Activated T-helper 2 cell treated with anti-CD3 and anti-CD28 coated beads, Interferon-gamma antibody, Interleukin-2, Interleukin-4, amounts not matched to agents 10 μg/mL and 5 μg/mL and 100 μg/mL, durations not matched to agents 14 hours and 24 hours and 36 hours (primary cell): ENCODE results near the gene MCMBP. TPM values are rescaled to one million over a fixed set of nuclear protein-coding genes. Genes with fewer than 3 reads are reported as not detected.
"Not testable (repeated sequence)": the region's sequence is repeated elsewhere in the genome, so short reads cannot be mapped to it uniquely, and the experiment has no call there.

Experiments
- DNase-seq: peaks from one replicate; pipeline ENCODE4 v3.0.0; 2021; ENCODE audit warnings: low spot score
- H3K27ac Mint-ChIP-seq: one replicate; pipeline ENCODE4 v1.8.0; 2021; ENCODE audit warnings: mixed read lengths
- H3K27me3 Mint-ChIP-seq: one replicate; pipeline ENCODE4 v1.8.0; 2021; ENCODE audit warnings: low read depth, mixed read lengths
- H3K36me3 Mint-ChIP-seq: one replicate; pipeline ENCODE4 v1.8.0; 2021; ENCODE audit warnings: low read depth, mixed read lengths
- H3K4me1 Mint-ChIP-seq: one replicate; pipeline ENCODE4 v1.8.0; 2021; ENCODE audit warnings: low read depth, mixed read lengths
- H3K4me3 Mint-ChIP-seq: one replicate; pipeline ENCODE4 v1.8.0; 2021; ENCODE audit warnings: low read depth, mild to moderate bottlenecking, moderate library complexity, mixed read lengths
- H3K9me3 Mint-ChIP-seq: one replicate; pipeline ENCODE4 v1.8.0; 2021; ENCODE audit warnings: mixed read lengths
- intact Hi-C: fragments of 100-400 bp; cut with micrococcal nuclease; formaldehyde crosslinking; loops from one replicate; pipeline ENCODE4 v1.15.1; 2023
- total RNA-seq: library from RNA; stranded (reverse); gene quantifications from 2 replicates; pipeline ENCODE4 v1.2.3, GENCODE V29; 2022

MCMBP gene
- total RNA-seq, 1 donor from 2014 or later = 94.6 TPM

DNA sequence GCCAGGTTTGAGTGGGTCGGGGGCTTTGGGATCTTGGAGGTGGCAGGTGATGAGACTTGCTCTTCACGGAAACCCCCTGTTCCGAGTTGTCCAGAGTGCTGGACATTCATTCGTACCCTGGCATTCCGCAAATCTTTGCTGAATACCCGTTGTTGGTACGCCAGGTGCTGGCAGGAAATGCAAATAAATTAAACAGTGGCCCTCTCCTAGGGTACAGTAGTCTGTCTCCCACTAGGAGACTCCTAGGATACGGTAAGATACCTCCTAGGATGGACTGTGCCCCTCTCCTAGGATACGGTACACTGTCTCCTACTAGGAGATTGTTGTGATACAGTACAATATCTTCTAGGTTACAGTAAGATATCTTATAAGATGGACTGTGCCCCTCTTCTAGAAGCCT is 20.4 kb upstream of the MCMBP start:
- H3K36me3 Mint-ChIP-seq = peaks cover 35% of the 10 kb centered on the region
- H3K4me1 Mint-ChIP-seq = peaks cover 38% of the 10 kb centered on the region
- peaks cover 6% of the 10 kb centered on the region for H3K9me3 Mint-ChIP-seq
- peaks cover 6% of the 10 kb centered on the region for H3K27me3 Mint-ChIP-seq
- H3K4me3 Mint-ChIP-seq = peak overlapping the region; percentile 99
- intact Hi-C loops = no loop called here
- no peak for DNase-seq
- H3K27ac Mint-ChIP-seq = peak overlapping the region; percentile 92

DNA sequence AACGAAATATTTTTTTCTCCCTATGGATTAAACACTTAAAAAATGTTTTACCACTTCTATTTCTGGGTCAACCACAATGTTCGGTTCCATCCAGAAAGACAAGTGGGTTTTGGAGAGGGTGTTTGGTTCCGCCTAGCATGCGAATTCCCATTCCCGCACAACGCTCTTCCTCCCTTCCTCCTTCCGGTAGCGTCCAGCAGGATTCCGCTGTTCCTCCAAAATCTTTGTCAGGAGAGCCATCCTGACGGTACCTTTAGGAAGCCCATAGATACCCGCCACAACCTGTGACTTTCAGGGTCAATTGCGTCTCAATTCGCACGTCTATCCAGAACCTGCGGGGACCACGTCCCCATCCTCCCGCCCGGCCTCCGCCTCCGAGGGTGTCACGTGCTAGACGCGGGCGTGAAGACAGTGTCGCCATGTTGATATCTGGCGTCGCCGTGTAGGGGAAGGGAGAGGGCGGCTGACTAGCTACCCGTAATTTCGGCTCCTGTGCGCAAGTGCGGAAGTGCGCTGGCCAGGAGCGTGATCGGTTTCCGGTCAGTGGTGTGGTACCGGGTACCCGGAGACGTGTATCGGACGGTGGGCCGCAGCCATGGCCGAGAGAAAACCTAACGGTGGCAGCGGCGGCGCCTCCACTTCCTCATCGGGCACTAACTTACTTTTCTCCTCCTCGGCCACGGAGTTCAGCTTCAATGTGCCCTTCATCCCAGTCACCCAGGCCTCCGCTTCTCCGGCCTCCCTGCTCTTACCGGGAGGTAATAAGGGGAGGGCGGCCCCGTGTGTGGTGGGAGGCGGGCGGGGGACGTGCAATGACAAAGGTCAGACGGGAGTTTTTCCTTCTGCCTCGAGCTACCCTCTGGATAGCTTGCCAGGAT is 19.8 kb upstream of the MCMBP start, which contains the start of gene SEC23IP:
TSS of gene SEC23IP (plus strand) at position 543 of the 878 bp plus-strand sequence. CDS start at position 596, 53 bp downstream.
- Mint-ChIP-seq H3K4me3 (peak within 1 kb of the TSS; percentile 99), H3K9me3 (peaks cover 6% of the 10 kb centered on the region), H3K4me1 (peaks cover 38% of the 10 kb centered on the region), H3K36me3 (peaks cover 34% of the 10 kb centered on the region), H3K27ac (peak within 1 kb of the TSS; percentile 92), H3K27me3 (peaks cover 6% of the 10 kb centered on the region)
- intact Hi-C loops = loop anchor here (1.0 kb wide), 2 partner anchors 19 to 296 kb away; partner anchors contain the start of gene TIAL1
- DNase-seq = peak; percentile 92

DNA sequence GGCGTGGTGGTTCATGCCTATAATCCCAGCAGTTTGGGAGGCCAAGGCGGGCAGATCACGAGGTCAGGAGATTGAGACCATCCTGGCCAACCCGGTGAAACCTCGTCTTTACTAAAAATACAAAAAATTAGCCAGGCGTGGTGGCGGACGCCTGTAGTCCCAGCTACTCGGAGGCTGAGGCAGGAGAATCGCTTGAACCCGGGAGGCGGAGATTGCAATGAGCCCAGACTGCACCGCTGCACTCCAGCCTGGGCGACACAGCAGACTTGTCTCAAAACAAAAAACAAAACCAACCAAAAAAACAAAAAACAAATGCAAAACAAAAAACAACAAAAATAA is 19.2 kb upstream of the MCMBP start:
- Mint-ChIP-seq H3K36me3 (peaks cover 31% of the 10 kb centered on the region), H3K27ac (peak overlapping the region; percentile 92), H3K4me3 (peak overlapping the region; percentile 99), H3K4me1 (peaks cover 35% of the 10 kb centered on the region)
- H3K9me3 Mint-ChIP-seq, DNase-seq, H3K27me3 Mint-ChIP-seq: not testable (repeated sequence)
- intact Hi-C loops = loop anchor here (1.0 kb wide), 2 partner anchors 19 to 296 kb away; partner anchors contain the start of gene TIAL1

DNA sequence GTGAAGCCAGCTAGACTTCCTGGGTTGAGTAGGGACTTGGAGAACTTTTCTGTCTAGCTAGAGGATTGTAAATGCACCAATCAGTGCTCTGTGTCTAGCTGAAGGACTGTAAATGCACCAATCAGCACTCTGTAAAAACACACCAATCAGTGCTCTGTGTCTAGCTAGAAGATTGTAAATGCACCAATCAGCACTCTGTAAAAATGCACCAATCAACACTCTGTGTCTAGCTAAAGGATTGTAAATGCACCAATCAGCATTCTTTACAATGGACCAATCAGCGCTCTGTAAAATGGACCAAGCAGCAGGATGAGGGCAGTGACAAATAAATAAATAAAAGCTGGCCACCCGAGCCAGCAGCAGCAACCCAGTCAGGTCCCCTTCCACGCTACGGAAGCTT is 17.7 kb upstream of the MCMBP start:
- DNase-seq, intact Hi-C loops, H3K27me3 Mint-ChIP-seq, H3K27ac Mint-ChIP-seq, H3K9me3 Mint-ChIP-seq, H3K4me3 Mint-ChIP-seq: not testable (repeated sequence)
- Mint-ChIP-seq H3K36me3 (peaks cover 19% of the 10 kb centered on the region), H3K4me1 (peaks cover 23% of the 10 kb centered on the region)

DNA sequence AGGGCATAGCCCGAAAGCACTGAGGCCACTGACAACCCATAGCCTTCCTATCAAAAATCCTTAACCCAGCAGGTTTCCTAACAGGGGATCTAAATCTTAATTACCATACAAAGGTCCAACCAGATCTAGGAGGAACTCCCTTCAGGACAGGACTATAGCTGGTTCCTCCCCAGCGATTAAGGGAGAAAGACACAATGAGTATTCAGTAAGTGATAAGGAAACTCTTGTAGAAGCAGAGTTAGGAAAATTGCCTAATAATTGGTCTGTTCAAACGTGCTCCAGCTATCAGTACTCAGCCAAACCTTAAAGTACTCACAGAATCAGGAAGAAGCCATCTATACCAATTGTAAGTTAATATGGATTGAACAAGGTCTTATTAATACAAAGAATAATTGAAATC is 16.6 kb upstream of the MCMBP start:
- H3K27ac Mint-ChIP-seq, intact Hi-C loops, DNase-seq, H3K4me3 Mint-ChIP-seq, H3K27me3 Mint-ChIP-seq, H3K9me3 Mint-ChIP-seq: not testable (repeated sequence)
- Mint-ChIP-seq H3K4me1 (peaks cover 16% of the 10 kb centered on the region), H3K36me3 (peaks cover 14% of the 10 kb centered on the region)

DNA sequence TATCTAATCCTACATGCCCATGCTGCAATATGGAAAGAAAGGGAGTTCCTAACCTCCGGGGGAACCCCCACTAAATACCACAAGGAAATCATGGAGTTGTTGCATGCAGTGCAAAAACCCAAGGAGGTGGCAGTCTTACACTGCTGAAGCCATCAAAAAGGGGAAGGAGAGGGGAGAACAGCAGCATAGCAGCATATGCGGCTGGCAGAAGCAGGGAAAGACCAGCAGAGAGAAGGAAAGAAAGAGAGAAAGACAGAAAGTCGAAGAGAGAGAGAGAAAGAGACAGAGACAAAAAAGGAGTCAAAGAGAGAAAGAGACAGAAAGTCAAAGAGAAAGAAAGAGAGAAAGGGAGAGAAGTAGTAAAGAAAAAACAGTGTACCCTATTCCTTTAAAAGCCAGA is 16.1 kb upstream of the MCMBP start:
- H3K27me3 Mint-ChIP-seq, H3K4me3 Mint-ChIP-seq, H3K9me3 Mint-ChIP-seq, H3K27ac Mint-ChIP-seq, intact Hi-C loops, DNase-seq: not testable (repeated sequence)
- H3K36me3 Mint-ChIP-seq = peaks cover 14% of the 10 kb centered on the region
- peaks cover 12% of the 10 kb centered on the region for H3K4me1 Mint-ChIP-seq

DNA sequence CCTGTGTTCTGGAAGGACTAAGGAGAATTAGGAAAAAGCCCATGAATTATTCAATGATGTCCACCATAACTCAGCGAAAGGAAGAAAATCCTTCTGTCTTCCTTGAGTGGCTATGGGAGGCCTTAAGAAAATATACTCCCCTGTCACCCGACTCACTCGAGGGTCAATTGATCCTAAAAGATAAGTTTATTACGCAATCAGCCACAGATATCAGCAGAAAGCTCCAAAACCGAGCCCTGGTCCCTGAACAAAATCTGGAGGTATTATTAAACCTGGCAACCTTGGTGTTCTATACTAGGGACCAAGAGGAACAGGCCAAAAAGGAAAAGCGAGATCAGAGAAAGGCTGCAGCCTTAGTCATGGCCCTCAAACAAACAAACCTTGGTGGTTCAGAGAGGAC is 13.4 kb upstream of the MCMBP start:
- DNase-seq, intact Hi-C loops, H3K36me3 Mint-ChIP-seq, H3K4me1 Mint-ChIP-seq, H3K27ac Mint-ChIP-seq, H3K4me3 Mint-ChIP-seq, H3K27me3 Mint-ChIP-seq, H3K9me3 Mint-ChIP-seq: not testable (repeated sequence)

DNA sequence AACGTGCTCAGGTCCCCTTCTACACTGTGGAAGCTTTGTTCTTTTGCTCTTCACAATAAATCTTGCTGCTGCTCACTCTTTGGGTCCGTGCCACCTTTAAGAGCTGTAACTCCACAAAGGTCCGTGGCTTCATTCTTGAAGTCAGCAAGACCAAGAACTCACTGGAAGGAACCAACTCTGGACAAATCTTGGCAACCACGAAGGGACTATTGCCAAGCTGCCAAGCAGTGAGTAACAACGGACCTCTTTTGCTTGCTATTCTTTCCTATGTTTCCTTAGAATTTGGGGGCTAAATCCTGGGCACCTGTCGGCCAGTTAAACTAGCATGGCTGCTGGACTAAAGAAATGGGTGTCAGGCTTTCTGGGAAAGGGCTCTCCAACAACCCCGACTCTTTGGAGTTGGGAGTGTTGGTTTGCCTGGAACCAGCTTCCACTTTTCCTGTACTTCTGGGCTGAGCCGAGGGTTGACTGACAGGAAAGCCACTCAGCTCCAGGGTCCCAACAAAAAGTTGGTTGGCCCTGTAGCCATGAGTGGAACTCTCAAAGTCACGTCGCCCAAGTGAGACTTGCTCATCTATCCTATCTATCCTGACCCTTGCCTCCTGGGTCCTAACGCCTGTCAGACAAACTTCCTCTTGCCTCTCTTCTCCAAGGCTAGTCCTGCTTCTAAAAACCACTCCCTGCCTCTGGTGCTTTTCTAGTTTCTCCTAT is 11.4 kb upstream of the MCMBP start:
- H3K36me3 Mint-ChIP-seq, H3K27ac Mint-ChIP-seq, DNase-seq, H3K27me3 Mint-ChIP-seq, intact Hi-C loops, H3K4me3 Mint-ChIP-seq, H3K9me3 Mint-ChIP-seq, H3K4me1 Mint-ChIP-seq: not testable (repeated sequence)

DNA sequence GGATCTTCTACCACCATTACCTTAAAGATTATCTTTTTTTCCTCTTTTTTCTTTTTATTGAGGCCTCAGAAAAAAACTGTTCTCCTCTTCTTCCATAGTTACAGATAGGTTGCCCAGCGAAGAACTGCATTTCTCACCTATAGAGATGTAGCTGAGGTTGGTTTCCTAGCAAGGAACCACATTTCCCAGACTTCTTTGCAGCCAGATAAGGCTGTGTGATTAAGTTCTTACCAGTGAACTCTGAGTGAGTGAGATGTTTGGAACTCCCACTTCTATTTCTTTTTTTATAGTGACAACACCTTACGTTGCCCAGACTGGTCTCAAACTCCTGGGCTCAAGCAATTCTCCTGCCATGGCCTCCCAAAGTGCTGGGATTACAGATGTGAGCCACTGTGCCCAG is 5.9 kb upstream of the MCMBP start:
- DNase-seq = no peak
- peaks cover 15% of the 10 kb centered on the region for H3K4me1 Mint-ChIP-seq
- no peak overlapping the region for H3K4me3 Mint-ChIP-seq
- H3K9me3 Mint-ChIP-seq = no peaks in the 10 kb centered on the region
- H3K27ac Mint-ChIP-seq = no peak overlapping the region
- no peaks in the 10 kb centered on the region for H3K36me3 Mint-ChIP-seq
- intact Hi-C loops = no loop called here
- no peaks in the 10 kb centered on the region for H3K27me3 Mint-ChIP-seq

DNA sequence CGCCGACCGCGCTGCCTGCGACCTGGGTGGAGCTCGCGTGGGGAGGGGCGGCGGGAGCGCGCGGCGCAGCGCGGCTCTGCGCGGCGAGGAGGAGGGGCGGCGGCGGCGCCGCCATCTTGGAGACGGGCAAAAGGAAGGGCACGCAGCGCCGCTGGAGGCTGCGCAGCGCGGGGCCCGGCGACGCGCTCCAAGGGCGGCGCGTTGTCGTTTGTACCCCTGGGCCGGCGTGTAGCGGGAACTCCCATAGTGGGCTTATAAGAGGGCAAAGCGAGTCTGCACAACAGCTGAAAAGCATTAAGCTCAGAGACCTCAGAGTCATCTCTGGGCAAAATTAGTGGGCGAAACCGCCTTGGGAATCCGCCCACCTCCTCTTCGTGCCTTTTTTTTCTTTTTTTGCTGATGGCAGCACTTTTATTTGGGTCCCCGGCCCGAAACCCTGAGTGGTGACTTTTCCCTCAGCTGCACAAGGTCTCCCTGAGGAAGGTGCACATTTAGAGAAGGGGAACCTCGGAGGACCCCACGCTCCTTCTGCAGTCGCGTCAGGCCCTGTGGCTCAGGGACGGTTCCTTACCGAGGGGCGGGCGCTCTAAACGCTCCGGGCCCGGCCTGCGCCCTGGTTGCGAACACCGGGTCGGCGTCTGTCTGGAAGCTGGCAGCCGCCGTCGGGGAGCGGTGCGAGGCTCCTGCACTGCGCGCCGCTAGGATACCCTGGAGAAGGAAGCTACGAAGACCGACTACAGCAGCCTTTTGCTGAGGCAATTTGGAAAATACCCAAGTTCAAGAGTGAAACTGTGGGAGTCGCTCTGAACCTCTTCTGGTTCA is 428 bp upstream of the MCMBP start:
- peaks cover 13% of the 10 kb centered on the region for H3K36me3 Mint-ChIP-seq
- H3K4me1 Mint-ChIP-seq = peaks cover 30% of the 10 kb centered on the region
- DNase-seq = peak; percentile 84
- intact Hi-C loops = loop anchor here (1.0 to 2.0 kb wide), 2 partner anchors 19 to 276 kb away; partner anchors contain the start of genes SEC23IP and TIAL1
- no peaks in the 10 kb centered on the region for H3K27me3 Mint-ChIP-seq
- no peaks in the 10 kb centered on the region for H3K9me3 Mint-ChIP-seq
- H3K4me3 Mint-ChIP-seq = peak overlapping the region; percentile 84
- H3K27ac Mint-ChIP-seq = peak overlapping the region; percentile 77

DNA sequence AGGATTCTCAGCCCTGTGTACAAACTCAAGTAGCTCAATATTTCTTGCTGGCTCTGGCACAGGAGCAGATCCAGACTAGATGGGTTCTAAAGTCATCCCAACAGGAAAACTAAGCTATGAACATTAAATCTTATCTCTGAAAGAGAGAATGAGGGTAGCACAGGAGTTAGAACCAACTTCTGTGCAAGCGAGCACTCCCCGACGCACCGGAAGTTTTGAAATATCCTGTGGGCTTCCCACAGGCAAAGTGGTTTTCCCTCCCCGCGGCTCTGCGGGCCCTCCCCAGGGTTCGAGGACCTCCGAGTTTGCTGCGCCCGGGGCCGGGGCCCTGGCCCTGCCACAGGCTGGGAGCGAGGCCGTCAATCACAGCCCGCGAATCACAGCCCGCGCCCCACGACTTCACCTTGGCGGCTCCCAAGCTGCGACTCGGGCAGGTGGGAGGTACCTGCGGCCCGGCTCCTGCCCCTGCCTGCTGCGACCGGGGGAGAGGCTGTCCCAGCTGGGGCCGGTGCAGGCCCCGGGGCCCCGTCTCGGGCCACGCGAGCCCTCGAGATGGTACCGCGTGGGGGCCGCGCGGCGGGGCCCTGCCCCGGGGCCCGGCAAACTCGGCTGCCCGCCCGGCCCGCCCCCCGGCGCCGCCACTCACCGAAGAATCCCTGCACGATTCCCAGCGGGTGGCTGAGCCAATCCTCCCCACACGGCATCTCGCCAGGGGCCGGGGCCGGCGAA is 598 bp downstream of the MCMBP start:
- Mint-ChIP-seq H3K27me3 (no peaks in the 10 kb centered on the region), H3K36me3 (peaks cover 16% of the 10 kb centered on the region), H3K27ac (peak overlapping the region; percentile 58), H3K4me3 (peak overlapping the region; percentile 78), H3K9me3 (no peaks in the 10 kb centered on the region), H3K4me1 (peaks cover 35% of the 10 kb centered on the region)
- peak; percentile 44 for DNase-seq
- intact Hi-C loops = loop anchor here (2.0 kb wide), 1 partner anchor 275 kb away; the partner anchor contains the start of gene TIAL1

DNA sequence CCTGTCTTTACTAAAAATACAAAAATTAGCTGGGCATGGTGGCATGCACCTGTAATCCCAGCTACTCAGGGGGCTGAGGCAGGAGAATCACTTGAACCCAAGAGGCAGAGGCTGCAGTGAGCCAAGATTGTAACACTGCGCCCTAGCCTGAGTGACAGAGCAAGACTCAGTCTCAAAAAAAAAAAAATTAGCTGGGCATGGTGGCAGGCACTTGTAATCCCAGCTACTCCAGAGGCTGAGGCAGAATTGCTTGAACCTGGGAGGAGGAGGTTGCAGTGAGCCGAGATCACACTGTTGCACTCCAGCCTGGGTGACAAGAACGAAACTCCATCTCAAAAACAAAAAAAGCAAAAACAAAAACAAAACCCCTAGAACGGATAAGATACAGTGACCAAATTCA is 3.2 kb downstream of the MCMBP start:
- H3K27me3 Mint-ChIP-seq, H3K9me3 Mint-ChIP-seq, intact Hi-C loops, DNase-seq, H3K27ac Mint-ChIP-seq, H3K4me3 Mint-ChIP-seq: not testable (repeated sequence)
- peaks cover 44% of the 10 kb centered on the region for H3K4me1 Mint-ChIP-seq
- H3K36me3 Mint-ChIP-seq = peaks cover 33% of the 10 kb centered on the region
